NB4 (cell line): ENCODE measurements around the gene TDG.
"Not testable (repeated sequence)": the region's sequence is repeated elsewhere in the genome, so short reads cannot be mapped to it uniquely, and the experiment has no call there.

ENCODE experiments used
- DNase-seq: peaks from one replicate; pipeline ENCODE4 v3.0.0; 2010; ENCODE audit warnings: low read depth
- H3K4me3 ChIP-seq: one replicate; pipeline ENCODE4 v1.5.1; 2011; ENCODE audit warnings: mild to moderate bottlenecking, low read depth, low read length, moderate library complexity
- CTCF ChIP-seq: IDR thresholded peaks from one replicate; pipeline ENCODE4 v1.5.1; 2012; ENCODE audit warnings: low read depth, low read length
- MYC ChIP-seq: IDR thresholded peaks from 2 replicates; pipeline ENCODE4 v1.6.1; 2011; ENCODE audit warnings: low read depth, low read length
- POLR2A ChIP-seq: IDR thresholded peaks from 2 replicates; pipeline ENCODE4 v1.6.1; 2011; ENCODE audit warnings: mild to moderate bottlenecking; ENCODE audit not compliant: insufficient read length; ENCODE audit errors: extremely low read depth
- TF ChIP-seq, protein P1 (sequence below): IDR thresholded peaks from 2 replicates; pipeline ENCODE4 v1.6.1; 2011; ENCODE audit warnings: low read depth, low read length

Gene TDG

DNA sequence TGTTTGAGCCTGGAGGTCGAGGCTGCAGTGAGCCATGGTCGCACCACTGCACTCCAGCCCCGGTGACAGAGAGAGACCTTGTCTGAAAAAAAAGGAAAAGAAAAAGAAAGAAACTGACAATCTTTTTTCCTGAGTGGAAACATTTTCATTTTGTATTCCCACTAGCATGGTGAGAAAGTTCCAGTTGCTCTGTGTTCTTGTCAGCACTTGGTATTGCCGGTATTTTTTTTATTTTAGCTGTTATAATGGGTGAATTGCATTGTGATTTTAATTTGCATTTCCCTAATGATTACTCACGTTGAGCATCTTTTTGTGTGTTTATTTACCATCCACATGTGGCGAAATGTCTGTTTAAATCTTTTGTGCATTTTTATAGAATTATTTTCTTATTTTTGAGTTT is 58.7 kb downstream of the TDG start:
- DNase-seq = no peak
- TF ChIP-seq, protein P1, sequence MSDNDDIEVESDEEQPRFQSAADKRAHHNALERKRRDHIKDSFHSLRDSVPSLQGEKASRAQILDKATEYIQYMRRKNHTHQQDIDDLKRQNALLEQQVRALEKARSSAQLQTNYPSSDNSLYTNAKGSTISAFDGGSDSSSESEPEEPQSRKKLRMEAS = no peak
- TF ChIP-seq MYC (no peak), CTCF (no peak), POLR2A (no peak)
- no peak overlapping the region for H3K4me3 ChIP-seq

DNA sequence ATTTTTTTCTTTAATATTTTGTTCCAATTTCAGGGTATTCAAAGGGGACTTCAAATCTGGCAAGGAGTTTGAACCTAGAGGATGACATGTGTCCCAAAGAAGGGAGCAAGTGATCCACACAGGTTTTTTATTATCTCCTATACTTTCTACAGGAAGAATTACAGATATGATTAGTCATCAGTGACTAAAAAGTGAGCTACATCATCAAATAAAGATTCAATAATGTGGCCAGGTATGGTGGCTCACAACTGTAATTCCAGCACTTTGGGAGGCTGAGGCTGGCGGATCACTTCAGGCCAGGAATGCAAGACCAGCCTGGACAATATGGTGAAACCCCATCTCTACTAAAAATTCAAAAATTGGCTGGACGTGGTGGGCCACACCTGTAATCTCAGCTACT is 60.1 kb downstream of the TDG start:
- TF ChIP-seq POLR2A = no peak
- TF ChIP-seq MYC = no peak
- TF ChIP-seq, protein P1 = no peak
- no peak for TF ChIP-seq CTCF
- no peak for DNase-seq
- H3K4me3 ChIP-seq = no peak overlapping the region

GRCh38 chr12:104026841-104027599 is 61.3 kb downstream of the TDG start:
- TF ChIP-seq, protein P1 = no peak
- TF ChIP-seq MYC = no peak
- no peak for TF ChIP-seq CTCF
- TF ChIP-seq POLR2A = no peak
- DNase-seq = no peak
- no peak overlapping the region for H3K4me3 ChIP-seq

GRCh38 chr12:104030596-104030995 is 64.9 kb downstream of the TDG start:
- not testable (repeated sequence) for DNase-seq, H3K4me3 ChIP-seq

GRCh38 chr12:104036143-104036542 is 70.5 kb downstream of the TDG start:
- DNase-seq, H3K4me3 ChIP-seq: not testable (repeated sequence)
